ENCODE results near the gene CSNK1G2.
A peak's percentile ranks its signal among the peaks of the same experiment; 100 is the strongest.

The CSNK1G2 gene

DNA sequence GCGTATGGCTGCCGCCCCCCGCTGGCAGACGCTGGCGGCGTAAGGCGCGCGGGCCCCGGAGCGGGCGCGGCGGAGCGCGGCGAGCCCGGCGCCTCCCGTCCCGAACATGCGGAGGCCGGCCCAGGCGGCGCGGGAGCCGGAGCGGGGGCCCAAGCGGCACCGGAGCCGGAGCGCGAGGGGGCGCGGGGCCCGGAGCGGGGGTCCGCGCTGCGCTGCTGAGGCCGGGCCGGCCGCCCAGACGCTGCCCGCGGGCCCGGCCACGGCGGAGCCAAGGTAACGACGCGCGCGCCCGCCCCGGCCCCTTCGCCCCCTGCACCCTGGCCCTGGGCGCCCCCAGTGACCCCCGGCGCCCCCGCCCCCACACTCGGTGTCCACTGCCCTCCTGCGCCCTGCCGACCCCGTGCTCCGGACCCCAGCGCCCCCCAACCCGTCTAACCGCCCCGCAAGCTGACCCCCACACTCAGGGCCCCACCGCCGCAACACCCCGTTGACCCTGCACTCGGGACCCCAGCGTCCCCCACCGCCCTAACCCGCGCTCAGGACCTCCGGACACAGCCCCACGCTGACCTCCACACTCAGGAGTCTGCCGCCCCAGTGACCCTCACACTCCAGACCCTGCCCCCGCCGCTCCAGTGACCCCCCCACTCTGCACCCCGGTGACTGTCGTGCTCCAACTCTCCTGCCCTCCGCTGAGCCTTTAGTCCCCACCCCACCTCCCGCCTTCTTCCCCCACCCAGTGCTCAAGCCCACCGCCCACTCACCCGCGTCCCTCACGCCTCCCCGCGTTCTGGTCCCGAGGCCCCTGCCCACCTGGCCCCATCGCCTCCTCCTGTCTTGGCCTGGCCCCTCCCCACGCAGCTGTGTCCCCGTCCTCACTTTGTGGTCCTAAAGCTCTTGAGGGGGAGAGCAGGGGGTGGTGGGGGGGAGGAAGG, at the start of gene CSNK1G2:
TSS of gene CSNK1G2 (plus strand) at position 27 of the 932 bp plus-strand sequence. CDS start 28,601 bp downstream, outside the sequence.
- DNase-seq: peak; percentile 25

GRCh38 chr19:1893791-1894190, 47.2 kb upstream of the CSNK1G2 start:
- no peak for DNase-seq

- no peak for DNase-seq
Measured at GRCh38 chr19:1896508-1896907, 44.5 kb upstream of the CSNK1G2 start.

GRCh38 chr19:1901940-1902404, 39.0 kb upstream of the CSNK1G2 start:
- DNase-seq: no peak

DNA sequence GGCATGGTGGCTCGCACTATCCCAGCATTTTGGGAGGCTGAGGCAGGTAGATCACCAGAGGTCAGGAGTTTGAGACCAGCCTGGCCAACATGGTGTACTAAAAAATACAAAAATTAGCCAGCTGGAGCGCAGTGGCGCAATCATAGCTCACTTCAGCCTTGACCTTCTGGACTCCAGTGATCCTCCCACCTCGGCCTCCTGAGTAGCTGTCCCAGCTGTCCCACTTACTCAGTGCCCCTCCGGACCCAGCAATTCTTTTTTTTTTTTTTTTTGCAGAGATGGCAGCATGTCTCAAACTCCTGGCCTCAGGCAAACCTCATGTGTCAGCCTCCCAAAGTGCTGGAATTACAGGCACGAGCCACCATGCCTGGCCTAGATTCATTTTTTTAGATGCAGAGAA, 38.0 kb upstream of the CSNK1G2 start:
- no peak for DNase-seq

DNA sequence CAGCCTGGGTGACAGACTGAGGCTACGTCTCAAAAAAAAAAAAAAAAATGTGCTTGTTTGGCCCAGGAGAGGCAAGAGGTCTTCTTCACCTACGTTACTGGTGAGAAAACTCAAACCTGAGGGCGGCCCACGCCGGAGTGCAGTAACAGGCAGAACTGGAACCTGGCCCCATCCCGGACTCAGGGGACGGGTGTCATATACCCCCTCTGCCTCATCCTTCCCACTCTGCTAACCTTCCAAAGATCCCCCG, 36.2 kb upstream of the CSNK1G2 start:
- DNase-seq: no peak

DNA sequence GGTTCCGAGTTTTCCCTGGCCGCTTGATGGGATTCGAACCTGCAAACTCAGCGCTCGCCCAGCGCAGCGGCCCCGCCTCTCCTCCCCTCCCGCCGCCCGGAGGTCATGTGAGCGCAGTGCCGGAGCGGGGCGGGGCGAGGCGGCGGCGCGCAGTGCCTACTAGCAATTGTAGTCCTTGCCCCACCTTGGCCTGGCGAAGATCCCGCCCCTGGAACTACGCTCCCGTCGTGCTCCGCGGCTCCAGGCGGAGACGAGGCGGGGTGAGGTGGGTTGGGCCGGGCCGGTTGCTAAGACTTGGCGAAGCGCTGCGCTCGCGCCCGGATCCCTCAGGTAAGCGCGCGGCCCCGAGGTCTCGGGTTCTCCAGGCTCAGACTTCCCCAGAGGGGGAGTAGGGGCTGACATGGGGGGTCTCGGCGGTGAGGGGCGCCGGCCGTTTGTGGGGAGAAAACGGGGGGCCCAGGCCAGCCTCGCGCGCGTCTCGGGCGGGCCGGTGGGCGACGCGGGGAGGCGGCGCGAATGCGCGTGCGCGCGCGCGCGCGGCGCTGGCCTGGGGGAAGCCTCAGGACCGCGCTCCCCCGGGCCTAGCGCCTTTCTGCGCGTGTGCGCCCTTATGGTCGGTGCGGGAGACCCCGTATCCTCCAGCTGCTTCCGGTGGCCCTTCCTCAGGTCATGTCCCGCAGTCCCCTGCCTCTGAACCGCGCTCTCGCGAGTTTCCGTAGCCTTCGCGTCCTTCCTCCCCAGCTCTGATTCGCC, 35.7 kb upstream of the CSNK1G2 start, which contains the start of the genes ADAT3 and SCAMP4:
TSS of gene ADAT3 (plus strand) at position 290 of the 753 bp plus-strand sequence. CDS start 6,649 bp downstream, outside the sequence.
TSS of gene SCAMP4 (plus strand) at position 290 of the 753 bp plus-strand sequence. CDS start 9,621 bp downstream, outside the sequence.
- peak; percentile 95 for DNase-seq

DNA sequence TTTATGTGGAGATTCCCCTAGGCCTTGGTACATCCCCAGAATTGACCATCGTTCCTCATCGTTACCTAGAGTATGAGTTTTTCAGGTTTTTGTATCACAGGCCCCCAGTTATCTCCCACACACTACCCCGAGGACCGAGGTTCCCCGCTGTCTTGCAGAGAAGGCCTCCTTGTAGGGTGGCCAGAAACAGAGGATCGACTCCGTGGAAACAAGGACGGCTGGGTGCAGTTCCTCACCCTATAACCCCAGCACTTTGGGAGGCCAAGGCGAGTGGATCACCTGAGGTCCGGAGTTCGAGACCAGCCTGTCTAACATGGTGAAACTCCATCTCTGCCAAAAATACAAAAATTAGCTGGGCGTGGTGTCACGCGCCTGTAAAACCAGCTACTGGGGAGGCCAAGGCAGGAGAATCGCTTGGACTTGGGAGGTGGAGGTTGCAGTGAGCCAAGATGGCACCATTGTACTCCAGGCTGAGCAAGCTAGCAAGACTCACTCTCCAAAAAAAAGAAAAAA, 35.1 kb upstream of the CSNK1G2 start:
- DNase-seq: no peak

DNA sequence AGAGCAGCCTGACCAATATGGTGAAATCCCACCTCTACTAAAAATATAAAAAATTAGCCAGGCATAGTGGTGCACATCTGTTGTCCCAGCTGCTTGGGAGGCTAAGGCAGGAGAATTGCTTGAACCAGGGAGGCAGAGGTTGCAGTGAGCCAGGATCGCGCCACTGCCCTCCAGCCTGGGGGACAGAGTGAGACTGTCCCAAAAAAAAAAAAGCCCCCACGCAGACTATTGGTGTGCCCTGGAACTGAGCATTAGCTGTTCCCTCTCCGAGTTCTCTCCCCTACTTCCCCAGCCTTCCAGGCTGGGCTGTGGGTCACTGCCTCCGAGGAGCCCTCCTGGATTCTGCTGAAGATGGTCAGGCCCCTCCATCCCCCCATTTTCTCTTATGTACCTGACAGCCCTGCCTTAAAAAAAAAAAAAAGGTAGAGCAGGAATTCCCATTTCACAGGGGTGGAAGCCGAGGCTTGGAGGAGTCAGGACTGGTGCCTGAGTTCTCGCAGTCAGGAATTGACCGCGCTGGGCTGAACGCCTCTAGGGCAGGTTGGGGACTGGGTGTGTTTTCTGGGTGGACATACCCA, 33.9 kb upstream of the CSNK1G2 start:
- no peak for DNase-seq

DNA sequence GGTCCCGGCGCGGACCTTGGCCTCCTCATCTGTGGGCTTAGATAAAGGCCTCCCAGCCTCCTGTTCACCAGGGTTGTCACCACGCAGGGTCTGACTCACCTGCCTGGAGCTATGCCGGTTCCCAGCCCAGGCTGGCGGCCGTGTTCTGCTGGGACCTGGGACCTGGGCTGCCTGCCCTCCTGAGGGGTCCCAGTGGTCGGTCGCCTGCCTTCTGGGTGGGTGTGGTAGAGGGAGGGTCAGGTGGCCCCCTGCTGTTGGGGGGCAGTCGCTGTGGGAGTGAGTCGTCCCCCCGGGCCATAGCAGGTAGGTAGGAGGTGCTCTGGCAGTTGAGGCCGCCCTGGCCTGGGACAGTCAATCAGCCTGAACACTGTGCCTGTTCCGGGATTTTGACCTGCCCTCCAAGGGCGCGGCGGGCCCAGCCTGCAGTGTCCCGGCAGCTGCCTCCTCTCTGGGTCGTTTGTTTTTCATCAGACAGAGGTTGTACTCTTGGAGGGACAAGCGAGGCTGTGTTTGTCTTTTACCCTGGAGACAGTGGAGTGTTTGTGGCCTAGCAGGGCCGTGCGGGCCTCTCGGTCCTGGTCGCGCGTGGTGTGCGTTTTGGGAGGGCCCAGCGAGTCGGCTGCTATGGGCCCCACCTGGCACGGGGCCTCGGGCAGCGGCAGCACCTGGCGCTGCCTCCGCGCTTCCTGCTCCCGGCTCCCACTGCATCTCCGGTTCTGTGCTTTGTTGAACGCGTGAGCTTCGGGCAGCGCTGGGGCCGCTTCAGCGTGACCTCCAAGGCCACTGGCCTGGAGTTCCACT, 33.2 kb upstream of the CSNK1G2 start:
- no peak for DNase-seq

- DNase-seq: no peak
Measured at GRCh38 chr19:1908364-1908678, 32.7 kb upstream of the CSNK1G2 start.

DNA sequence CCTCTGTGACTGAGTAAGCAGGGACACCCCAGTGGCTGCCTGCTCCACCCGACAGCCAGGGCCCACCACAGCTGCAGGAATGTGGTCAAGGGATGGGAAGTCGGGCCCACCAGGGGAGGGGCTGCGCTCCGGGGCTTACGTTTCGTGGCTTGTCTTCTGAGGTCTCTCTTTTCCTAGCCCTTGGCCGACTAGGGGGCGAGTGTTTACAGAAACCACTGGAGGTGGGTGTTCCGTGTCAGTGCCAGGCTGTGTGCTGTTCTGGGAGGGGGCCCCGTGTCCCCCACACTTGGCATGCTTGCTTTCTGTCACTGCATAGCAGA, 31.3 kb upstream of the CSNK1G2 start:
- no peak for DNase-seq

GRCh38 chr19:1910177-1910576, 30.8 kb upstream of the CSNK1G2 start:
- DNase-seq: no peak

- no peak for DNase-seq
Measured at GRCh38 chr19:1911098-1911497, 29.9 kb upstream of the CSNK1G2 start.

DNA sequence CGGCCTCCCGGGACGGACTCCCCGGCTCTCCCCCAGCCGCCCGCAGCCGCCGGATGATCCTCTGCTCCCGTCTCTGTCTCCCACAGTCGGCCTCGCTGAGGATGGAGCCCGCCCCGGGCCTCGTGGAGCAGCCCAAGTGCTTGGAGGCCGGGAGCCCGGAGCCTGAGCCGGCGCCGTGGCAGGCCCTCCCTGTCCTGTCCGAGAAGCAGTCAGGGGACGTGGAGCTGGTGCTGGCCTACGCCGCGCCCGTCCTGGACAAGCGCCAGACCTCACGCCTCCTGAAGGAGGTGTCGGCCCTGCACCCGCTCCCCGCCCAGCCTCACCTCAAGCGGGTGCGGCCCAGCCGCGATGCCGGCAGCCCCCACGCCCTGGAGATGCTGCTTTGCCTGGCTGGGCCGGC, 29.0 kb upstream of the CSNK1G2 start:
- DNase-seq: no peak

DNA sequence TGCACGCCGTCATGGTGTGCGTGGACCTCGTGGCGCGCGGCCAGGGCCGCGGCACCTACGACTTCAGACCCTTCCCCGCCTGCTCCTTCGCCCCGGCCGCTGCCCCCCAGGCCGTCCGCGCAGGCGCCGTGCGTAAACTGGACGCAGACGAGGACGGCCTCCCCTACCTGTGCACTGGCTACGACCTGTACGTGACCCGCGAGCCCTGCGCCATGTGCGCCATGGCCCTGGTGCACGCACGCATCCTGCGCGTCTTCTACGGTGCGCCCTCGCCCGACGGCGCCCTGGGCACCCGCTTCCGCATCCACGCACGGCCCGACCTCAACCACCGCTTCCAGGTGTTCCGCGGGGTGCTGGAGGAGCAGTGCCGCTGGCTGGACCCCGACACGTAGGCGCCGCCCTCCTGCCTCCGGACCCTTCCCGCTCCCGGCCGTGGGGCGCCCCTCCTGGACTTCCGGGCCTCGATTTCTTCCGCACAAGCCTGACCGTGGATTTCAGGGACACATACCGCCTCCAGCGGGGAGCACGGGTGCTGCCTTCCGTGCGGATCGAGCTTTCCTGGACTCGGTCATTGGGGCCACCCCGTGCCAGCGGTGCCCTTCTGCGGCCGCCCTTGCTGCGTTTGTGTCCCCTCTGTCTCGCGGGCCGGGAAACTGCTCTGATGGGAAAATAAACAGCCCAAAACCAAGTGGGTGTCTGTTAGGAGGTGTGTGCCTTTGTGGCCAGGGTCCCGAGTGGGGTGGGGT, 28.0 kb upstream of the CSNK1G2 start:
- no peak for DNase-seq

DNA sequence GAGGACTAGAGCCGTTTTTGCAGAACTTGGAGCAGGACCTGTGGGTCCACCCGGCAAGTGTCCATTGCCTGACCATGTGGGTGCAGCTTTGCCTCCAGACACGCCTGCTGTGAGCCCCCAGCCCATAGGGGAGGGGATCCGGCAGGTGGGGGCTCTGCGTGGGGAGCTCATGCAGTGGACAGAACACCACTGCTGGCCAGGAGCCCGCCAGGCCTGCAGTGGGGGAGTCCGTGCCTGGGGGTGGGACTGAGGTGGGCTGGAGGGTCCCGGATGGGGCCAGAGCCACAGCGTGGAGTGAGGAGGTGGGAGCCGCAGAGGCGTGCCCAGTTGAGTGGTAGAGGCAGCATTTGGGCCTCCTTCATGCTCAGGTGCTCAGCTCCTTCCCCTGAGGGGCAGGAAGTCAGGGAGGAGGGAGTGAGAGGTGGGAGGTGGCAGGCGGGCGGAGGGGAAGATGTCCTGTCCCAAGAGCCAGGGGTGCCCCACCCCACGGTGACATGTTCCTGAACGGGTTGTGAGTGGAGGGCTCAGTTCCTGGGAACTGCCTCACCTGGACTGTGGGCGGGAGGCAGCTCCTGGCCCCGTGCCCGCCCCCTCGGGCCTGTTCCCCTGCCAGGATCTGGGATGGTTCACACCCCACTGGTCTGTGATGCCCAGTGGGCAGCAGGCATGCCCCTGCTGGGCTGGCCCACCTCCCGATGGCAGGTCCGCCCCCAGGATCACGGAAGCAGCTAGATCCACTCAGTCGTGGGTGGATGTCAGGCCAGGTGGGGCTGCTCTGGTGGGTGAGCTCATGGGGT, 27.0 kb upstream of the CSNK1G2 start:
- DNase-seq: no peak

- DNase-seq: no peak
Measured at GRCh38 chr19:1914826-1915341, 26.1 kb upstream of the CSNK1G2 start.

DNA sequence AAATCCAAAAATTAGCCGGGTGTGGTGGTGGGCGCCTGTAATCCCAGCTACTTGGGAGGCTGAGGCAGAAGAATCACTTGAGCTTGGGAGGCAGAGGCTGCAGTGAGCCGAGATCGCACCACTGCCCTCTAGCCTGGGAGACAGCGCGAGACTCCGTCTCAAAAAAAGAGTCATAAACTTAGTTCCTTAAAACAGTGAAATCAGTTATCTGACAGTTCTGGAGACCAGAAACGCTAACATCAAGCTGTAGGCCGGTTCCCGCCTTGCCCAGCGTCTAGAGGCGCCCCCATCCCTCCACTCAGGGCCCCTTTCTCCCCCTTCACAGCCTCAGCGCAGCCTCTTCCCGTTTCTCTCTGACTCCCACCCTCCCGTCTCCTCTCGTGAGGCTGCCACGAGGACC, 23.8 kb upstream of the CSNK1G2 start:
- DNase-seq: no peak

DNA sequence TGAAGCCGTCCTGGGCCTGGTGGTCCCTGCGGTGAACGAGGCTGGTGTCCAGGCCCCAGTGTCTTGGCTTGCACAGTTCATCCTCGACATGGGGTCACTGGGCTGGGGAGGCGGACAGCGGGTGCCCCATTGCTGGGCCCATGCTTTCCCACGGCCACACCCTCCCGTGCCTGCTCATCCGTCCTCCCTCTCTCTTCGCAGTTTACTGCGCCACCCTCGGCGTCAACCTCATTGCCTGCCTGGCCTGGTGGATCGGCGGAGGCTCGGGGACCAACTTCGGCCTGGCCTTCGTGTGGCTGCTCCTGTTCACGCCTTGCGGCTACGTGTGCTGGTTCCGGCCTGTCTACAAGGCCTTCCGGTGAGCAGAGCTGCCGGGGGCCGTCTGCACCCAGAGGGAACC, 23.0 kb upstream of the CSNK1G2 start:
- no peak for DNase-seq

GRCh38 chr19:1918975-1919374, 22.0 kb upstream of the CSNK1G2 start:
- no peak for DNase-seq
